Liver (tissue), 9 donors: Measurements from ENCODE around the gene AHCY. TPM values are rescaled to one million over a fixed set of nuclear protein-coding genes. Genes with fewer than 3 reads are reported as not detected.

Source experiments
- DNase-seq: peaks from one replicate; pipeline ENCODE4 v3.0.0-alpha.2; 2017; ENCODE audit warnings: low spot score
- H3K27ac ChIP-seq, 2 donors: one replicate each; pipeline ENCODE4 v1.7.0; 2013; ENCODE audit warnings: inconsistent platforms in 2 of 2, low read length in 2 of 2, control low read depth in 1 of 2, low read depth in 1 of 2, mild to moderate bottlenecking in 1 of 2
- H3K27me3 ChIP-seq, 4 donors: one replicate each; pipeline versions ENCODE4 v1.6.1 to v1.7.0; 2013; ENCODE audit warnings: low read length in 3 of 4, inconsistent platforms in 1 of 4, mild to moderate bottlenecking in 1 of 4, moderate library complexity in 1 of 4; ENCODE audit not compliant: control insufficient read depth in 4 of 4, insufficient read depth in 4 of 4
- H3K36me3 ChIP-seq, 4 donors: one replicate each; pipeline versions ENCODE4 v1.6.1 to v1.7.0; 2013; ENCODE audit warnings: low read length in 3 of 4, mild to moderate bottlenecking in 3 of 4, low read depth in 1 of 4, moderate library complexity in 1 of 4; ENCODE audit not compliant: control insufficient read depth in 4 of 4, insufficient read depth in 3 of 4
- H3K4me1 ChIP-seq, 4 donors: one replicate each; pipeline versions ENCODE4 v1.6.1 to v1.7.0; 2013; ENCODE audit warnings: low read length in 3 of 4, mild to moderate bottlenecking in 3 of 4, moderate library complexity in 1 of 4; ENCODE audit not compliant: control insufficient read depth in 4 of 4, insufficient read depth in 4 of 4
- H3K4me3 ChIP-seq, 3 donors: one replicate each; pipeline versions ENCODE4 v1.6.1 to v1.7.0; 2013; ENCODE audit warnings: low read length in 3 of 3, control low read depth in 1 of 3, low read depth in 1 of 3, mild to moderate bottlenecking in 1 of 3
- H3K9ac ChIP-seq, 2 donors: one replicate each; pipeline ENCODE4 v1.7.0; 2013; ENCODE audit warnings: low read length in 2 of 2, mild to moderate bottlenecking in 2 of 2, moderate library complexity in 2 of 2, control low read depth in 1 of 2, low read depth in 1 of 2
- H3K9me3 ChIP-seq, 4 donors: one replicate each; pipeline versions ENCODE4 v1.6.1 to v1.7.0; 2013; ENCODE audit warnings: low read length in 3 of 4; ENCODE audit not compliant: control insufficient read depth in 4 of 4
- EGR1 ChIP-seq, 2 donors: IDR thresholded peaks; 2 replicates each; pipeline ENCODE4 v1.6.1; 2016 to 2018; ENCODE audit warnings: antibody characterized with exemption in 2 of 2, low read depth in 2 of 2
- FOXA2 ChIP-seq: IDR thresholded peaks from 2 replicates; pipeline ENCODE4 v1.6.1; 2016; ENCODE audit warnings: antibody characterized with exemption
- HNF4A ChIP-seq, 2 donors: conservative IDR thresholded peaks; 2 replicates each; pipeline ENCODE4 v1.6.1; 2016; ENCODE audit warnings: antibody characterized with exemption in 2 of 2, mild to moderate bottlenecking in 2 of 2
- HNF4G ChIP-seq: IDR thresholded peaks from 2 replicates; pipeline ENCODE4 v1.6.1; 2016; ENCODE audit warnings: antibody characterized with exemption
- JUND ChIP-seq, 2 donors: IDR thresholded peaks; 2 replicates each; pipeline ENCODE4 v1.6.1; 2016; ENCODE audit warnings: antibody characterized with exemption in 2 of 2
- MAX ChIP-seq: IDR thresholded peaks from 2 replicates; pipeline ENCODE4 v1.6.1; 2016; ENCODE audit warnings: antibody characterized with exemption
- NR2F2 ChIP-seq: IDR thresholded peaks from 2 replicates; pipeline ENCODE4 v1.6.1; 2016; ENCODE audit warnings: antibody characterized with exemption
- RAD21 ChIP-seq, 2 donors: IDR thresholded peaks; 2 replicates each; pipeline ENCODE4 v1.6.1; 2016; ENCODE audit warnings: antibody characterized with exemption in 2 of 2, mild to moderate bottlenecking in 2 of 2
- RXRA ChIP-seq, 2 donors: IDR thresholded peaks; 2 replicates each; pipeline ENCODE4 v1.6.1; 2017 to 2018; ENCODE audit warnings: antibody characterized with exemption in 2 of 2, mild to moderate bottlenecking in 1 of 2
- SP1 ChIP-seq: IDR thresholded peaks from 2 replicates; pipeline ENCODE4 v1.6.1; 2018; ENCODE audit warnings: antibody characterized with exemption, mild to moderate bottlenecking
- TAF1 ChIP-seq: conservative IDR thresholded peaks from 2 replicates; pipeline ENCODE4 v1.6.1; 2016; ENCODE audit warnings: antibody characterized with exemption, mild to moderate bottlenecking
- YY1 ChIP-seq: IDR thresholded peaks from 2 replicates; pipeline ENCODE4 v1.6.1; 2016; ENCODE audit warnings: antibody characterized with exemption, mild to moderate bottlenecking
- ZBTB33 ChIP-seq: IDR thresholded peaks from 2 replicates; pipeline ENCODE4 v1.6.1; 2016; ENCODE audit warnings: antibody characterized with exemption
- WGBS: extraction: QIAGEN DNeasy Blood & Tissue Kit; methylation state at CpG from one replicate; pipeline ENCODE4 v1.1.7; 2013; 5-methylcytosine and 5-hydroxymethylcytosine counted together
- polyA plus RNA-seq, 2 donors: library from polyadenylated mRNA; stranded (reverse) in 1 of 2; unstranded in 1 of 2; fragments of 200-250 nt in 1 of 2; fragments of >200 nt in 1 of 2; fragmentation: Nextera tagmentation in 1 of 2; extraction: Ambion mirVana in 1 of 2; gene quantifications; one replicate each; pipeline versions ENCODE4 v1.2.1 to v1.2.3, GENCODE V29; 2013 to 2015
- total RNA-seq, 2 donors: library from RNA; depleted of rRNA; stranded (reverse); fragments of >200 nt; gene quantifications; one replicate each; pipeline ENCODE4 v1.2.3, GENCODE V29; 2014
- TF ChIP-seq, protein P1 (sequence below): IDR thresholded peaks from 2 replicates; pipeline ENCODE4 v1.6.1; 2016; ENCODE audit warnings: antibody characterized with exemption, mild to moderate bottlenecking
- TF ChIP-seq, protein P2 (sequence below): fragments of 150-350 bp; IDR thresholded peaks from 2 replicates; pipeline ENCODE4 v1.5.1; 2017; ENCODE audit warnings: improper control_type of control experiment, low read depth, low read length; ENCODE audit not compliant: missing input control
- TF ChIP-seq, protein P3 (sequence below): IDR thresholded peaks from 2 replicates; pipeline ENCODE4 v1.6.1; 2016; ENCODE audit warnings: antibody characterized with exemption
- donor health status: healthy.
- donor health status: healthy.
- donor health status: healthy.
- donor health status: healthy.
- donor health status: healthy.

Gene AHCY
- total and polyA plus RNA-seq, 4 donors = 56.0 to 138 (median 113) TPM

- TF ChIP-seq, protein P1, sequence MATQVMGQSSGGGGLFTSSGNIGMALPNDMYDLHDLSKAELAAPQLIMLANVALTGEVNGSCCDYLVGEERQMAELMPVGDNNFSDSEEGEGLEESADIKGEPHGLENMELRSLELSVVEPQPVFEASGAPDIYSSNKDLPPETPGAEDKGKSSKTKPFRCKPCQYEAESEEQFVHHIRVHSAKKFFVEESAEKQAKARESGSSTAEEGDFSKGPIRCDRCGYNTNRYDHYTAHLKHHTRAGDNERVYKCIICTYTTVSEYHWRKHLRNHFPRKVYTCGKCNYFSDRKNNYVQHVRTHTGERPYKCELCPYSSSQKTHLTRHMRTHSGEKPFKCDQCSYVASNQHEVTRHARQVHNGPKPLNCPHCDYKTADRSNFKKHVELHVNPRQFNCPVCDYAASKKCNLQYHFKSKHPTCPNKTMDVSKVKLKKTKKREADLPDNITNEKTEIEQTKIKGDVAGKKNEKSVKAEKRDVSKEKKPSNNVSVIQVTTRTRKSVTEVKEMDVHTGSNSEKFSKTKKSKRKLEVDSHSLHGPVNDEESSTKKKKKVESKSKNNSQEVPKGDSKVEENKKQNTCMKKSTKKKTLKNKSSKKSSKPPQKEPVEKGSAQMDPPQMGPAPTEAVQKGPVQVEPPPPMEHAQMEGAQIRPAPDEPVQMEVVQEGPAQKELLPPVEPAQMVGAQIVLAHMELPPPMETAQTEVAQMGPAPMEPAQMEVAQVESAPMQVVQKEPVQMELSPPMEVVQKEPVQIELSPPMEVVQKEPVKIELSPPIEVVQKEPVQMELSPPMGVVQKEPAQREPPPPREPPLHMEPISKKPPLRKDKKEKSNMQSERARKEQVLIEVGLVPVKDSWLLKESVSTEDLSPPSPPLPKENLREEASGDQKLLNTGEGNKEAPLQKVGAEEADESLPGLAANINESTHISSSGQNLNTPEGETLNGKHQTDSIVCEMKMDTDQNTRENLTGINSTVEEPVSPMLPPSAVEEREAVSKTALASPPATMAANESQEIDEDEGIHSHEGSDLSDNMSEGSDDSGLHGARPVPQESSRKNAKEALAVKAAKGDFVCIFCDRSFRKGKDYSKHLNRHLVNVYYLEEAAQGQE = no peak
- TF ChIP-seq RXRA (IDR thresholded peaks at IDR 0.05) = no peak
- no peak for TF ChIP-seq EGR1 (IDR thresholded peaks at IDR 0.05; ENCODE audit: low read depth in 2 of 2)
- no peak for TF ChIP-seq YY1
- no peak for TF ChIP-seq NR2F2
- no peak for TF ChIP-seq HNF4G
- no peak for TF ChIP-seq JUND (IDR thresholded peaks at IDR 0.05)
- no peak for TF ChIP-seq ZBTB33
- TF ChIP-seq HNF4A (conservative IDR thresholded peaks at IDR 0.05) = no peak
- no peak for TF ChIP-seq SP1
- no peak for TF ChIP-seq TAF1
- TF ChIP-seq RAD21 (IDR thresholded peaks at IDR 0.05) = no peak
- no peak for TF ChIP-seq FOXA2
- no peak for TF ChIP-seq MAX
- TF ChIP-seq, protein P2, sequence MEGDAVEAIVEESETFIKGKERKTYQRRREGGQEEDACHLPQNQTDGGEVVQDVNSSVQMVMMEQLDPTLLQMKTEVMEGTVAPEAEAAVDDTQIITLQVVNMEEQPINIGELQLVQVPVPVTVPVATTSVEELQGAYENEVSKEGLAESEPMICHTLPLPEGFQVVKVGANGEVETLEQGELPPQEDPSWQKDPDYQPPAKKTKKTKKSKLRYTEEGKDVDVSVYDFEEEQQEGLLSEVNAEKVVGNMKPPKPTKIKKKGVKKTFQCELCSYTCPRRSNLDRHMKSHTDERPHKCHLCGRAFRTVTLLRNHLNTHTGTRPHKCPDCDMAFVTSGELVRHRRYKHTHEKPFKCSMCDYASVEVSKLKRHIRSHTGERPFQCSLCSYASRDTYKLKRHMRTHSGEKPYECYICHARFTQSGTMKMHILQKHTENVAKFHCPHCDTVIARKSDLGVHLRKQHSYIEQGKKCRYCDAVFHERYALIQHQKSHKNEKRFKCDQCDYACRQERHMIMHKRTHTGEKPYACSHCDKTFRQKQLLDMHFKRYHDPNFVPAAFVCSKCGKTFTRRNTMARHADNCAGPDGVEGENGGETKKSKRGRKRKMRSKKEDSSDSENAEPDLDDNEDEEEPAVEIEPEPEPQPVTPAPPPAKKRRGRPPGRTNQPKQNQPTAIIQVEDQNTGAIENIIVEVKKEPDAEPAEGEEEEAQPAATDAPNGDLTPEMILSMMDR = no peak
- TF ChIP-seq, protein P3, sequence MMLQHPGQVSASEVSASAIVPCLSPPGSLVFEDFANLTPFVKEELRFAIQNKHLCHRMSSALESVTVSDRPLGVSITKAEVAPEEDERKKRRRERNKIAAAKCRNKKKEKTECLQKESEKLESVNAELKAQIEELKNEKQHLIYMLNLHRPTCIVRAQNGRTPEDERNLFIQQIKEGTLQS = no peak
- 83% methylated on average over 9 of the region's 9 CpGs for WGBS
- H3K27ac ChIP-seq = no peak within 1 kb of the TSS
Measured at GRCh38 chr20:34240693-34241615, 62.2 kb downstream of the AHCY start, which contains the start of gene ASIP. Gene ASIP (plus strand): TSS chr20:34241423. CDS start chr20:34260375, 18,952 bp downstream.

More at GRCh38 chr20:34240693-34241615, 62.2 kb downstream of the AHCY start, which contains the start of gene ASIP:
- Histone ChIP-seq H3K4me1 (no peaks in the 10 kb centered on the region), H3K4me3 (no peak within 1 kb of the TSS), H3K9ac (no peak within 1 kb of the TSS), H3K9me3 (no peaks in the 10 kb centered on the region), H3K27me3 (no peaks in the 10 kb centered on the region), H3K36me3 (no peaks in the 10 kb centered on the region)
- no peak for DNase-seq
